ENCODE data around the gene SPATA13.
"Not testable (repeated sequence)": the region's sequence is repeated elsewhere in the genome, so short reads cannot be mapped to it uniquely, and the experiment has no call there.

The SPATA13 gene

DNA sequence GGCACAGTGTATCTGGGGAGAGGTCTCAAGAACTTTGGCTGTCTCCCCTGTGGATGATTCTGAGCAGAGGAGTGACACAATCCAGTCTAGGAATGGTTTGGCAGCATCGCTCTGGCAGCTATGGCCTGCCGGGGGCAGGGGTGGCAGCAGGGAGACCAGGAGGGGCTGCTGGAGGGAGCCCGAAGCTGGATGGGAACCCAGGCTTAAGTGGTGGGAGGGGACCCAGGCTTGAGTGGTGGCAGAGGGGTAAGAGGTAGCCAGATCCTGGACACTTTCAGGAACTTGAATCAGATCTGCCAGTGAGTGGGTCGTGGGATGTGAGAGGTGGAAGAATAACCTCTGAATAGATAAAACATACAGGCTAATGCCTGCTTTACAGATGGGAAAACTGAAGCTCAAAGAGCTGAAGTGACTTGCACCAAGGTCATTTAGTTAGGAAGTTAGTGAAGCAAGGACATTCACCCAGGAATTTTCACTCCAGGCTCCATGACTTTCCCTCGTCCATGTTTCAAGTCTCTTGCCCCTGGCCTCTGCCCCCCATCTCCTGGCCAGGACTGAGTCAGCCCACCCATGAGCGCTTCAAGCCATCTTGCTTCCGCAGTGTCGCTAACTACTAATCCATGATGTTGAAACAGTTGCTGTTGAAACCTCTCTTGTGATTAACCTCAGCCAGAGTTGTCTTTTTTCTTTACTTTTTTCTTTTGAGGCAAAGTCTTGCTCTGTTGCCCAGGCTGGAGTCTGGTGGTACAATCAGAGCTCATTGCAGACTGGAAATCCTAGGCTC, 119.0 kb downstream of the SPATA13 start:
- DNase-seq (ENCODE audit: low read depth) = no peak

- DNase-seq (ENCODE audit: low read depth) = no peak
These were observed 120.2 kb downstream of the SPATA13 start for GRCh38 chr13:24280720-24281119.

GRCh38 chr13:24281188-24282008, 120.9 kb downstream of the SPATA13 start:
- no peak for DNase-seq (ENCODE audit: low read depth)

DNA sequence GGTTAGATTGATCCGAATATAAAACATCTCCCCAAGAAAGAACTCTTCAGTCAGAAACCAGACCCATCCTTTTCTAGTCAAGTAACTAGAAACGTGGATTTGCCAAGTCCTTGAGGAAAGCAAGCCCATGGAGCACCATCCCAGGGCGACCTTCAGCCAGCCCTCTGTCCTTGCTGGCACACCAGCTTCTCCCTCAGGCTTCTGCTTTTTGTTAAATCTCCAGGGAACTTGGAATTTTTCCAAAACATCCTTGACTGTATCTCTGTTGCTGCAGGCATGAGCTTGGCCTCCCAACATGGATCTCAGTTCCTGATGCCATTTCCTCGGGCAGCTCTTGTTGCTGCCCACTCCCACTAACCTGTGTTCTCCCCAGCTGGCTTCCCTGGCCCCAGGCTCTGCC, 121.7 kb downstream of the SPATA13 start:
- DNase-seq (ENCODE audit: low read depth) = no peak

DNA sequence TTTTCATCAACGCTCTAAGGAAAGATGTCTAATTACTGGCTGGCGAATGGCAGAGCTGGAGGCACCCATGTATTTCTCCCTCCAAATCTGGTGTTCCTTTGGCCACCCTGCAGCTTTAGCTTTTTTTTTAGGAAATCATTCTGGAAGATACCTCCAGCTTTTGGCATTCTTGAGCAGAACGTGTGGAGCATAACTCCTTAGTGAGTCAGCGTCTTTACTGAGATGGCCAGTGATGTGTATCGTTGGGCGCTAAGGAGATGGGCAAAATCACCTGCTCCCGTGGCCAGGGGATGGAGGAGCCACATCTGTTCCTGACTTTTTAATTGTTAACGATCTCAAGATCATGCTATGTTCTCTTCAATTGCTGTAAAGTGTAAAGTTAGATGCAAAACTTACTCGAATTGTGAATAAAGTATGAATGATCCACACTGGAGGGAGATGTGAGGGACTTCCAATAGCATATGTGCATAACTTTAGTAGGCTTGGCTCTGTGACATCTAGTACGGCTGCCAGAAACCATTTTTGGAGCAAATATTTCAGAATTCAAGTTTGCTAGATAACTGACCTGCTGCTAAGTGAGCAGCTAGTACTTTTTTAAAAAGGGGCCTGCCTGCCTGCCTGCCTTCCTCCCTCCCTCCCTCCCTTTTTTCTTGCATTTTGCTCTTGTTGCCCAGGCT, 124.5 kb downstream of the SPATA13 start:
- no peak for DNase-seq (ENCODE audit: low read depth)

GRCh38 chr13:24286624-24287023, 126.1 kb downstream of the SPATA13 start:
- no peak for DNase-seq (ENCODE audit: low read depth)

GRCh38 chr13:24287748-24288287, 127.3 kb downstream of the SPATA13 start:
- DNase-seq (ENCODE audit: low read depth) = no peak

DNA sequence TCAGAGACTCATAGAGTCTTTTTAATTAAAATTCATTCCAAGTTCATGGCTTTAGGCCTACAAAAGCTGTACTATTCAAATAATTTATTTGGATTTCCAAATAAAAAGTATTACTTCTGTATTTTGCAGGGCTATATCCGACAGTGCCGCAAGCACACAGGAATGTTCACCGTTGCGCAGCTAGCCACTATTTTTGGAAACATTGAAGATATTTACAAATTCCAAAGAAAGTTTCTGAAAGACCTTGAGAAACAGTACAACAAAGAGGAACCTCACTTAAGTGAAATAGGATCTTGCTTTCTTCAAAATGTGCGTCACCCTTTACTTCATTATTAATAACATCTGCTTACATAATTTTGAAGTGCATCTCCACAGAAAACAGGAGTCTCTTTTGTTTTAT, 128.3 kb downstream of the SPATA13 start:
- no peak for DNase-seq (ENCODE audit: low read depth)

DNA sequence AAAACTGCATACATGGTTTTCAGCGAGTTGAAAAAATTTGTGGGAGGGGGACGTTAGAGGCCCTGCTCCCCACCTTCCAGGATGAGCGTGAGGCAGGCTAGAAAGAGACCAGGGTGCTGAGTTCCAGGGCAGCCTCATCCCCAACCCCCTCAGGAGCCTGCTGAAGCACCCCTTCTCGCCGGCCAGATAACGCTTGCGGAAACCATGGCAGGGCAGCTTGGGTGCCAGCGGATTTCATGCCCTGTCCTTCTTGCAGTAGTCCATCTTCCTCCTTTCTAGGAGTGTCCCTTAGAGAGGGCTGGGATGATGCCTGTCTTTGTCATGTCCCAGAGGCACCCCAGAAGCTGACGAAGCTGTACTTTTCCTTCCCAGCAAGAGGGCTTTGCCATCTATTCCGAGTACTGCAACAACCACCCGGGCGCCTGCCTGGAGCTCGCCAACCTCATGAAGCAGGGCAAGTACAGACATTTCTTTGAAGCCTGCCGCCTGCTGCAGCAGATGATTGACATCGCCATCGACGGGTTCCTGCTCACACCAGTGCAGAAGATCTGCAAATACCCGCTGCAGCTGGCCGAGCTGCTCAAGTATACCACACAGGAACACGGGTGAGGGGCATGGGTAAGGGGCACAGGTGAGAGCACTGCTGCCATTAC, 129.9 kb downstream of the SPATA13 start:
- DNase-seq (ENCODE audit: low read depth) = no peak

DNA sequence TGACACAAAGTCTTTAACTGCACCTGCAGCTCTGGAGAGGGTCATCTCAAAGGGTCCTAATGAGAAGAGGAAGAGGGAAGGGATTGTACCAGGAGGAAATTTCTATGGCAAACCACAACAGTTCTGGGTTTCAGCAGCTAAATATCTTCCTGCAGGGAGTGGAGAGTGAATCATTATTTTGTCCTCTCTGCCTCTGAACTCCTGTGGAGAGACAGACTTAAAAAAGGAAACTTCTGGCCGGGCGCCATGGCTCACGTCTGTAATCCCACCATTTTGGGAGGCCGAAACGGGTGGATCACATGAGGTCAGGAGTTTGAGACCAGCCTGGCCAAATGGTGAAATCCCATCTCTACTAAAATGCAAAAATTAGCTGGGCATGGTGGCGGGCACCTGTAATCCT, 132.0 kb downstream of the SPATA13 start:
- no peak for DNase-seq (ENCODE audit: low read depth)

- no peak for DNase-seq (ENCODE audit: low read depth)
These were observed 133.2 kb downstream of the SPATA13 start for GRCh38 chr13:24293746-24294145.

DNA sequence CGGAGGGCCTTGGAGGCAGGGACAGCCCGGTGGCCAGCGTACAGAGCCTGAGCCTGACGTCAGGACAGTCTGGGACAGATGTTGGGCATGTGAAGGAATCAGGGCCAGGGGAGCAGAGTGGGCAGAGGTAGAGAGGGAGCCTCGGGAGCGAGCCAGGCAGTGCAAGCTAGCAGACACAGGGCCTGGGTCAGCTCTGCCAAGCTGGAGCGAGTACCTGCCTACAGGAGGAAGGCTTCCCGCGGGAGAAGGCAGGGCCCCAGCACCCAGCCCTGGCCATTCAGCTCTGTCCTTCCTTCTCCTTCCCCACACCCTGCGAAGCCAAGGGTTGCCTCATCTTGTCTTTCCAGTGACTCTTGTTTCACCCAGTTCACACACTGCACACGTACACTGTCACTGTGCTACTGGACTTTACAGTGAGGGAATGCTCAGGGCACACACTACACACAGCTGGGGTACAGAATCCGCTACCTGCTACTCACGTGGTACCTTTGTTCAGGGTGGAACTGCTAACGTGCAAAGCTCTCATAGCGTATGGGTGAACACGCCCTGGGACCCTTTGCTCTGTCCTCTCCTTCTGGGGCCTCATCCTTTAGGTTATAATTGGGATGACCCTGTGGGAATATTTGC, 139.1 kb downstream of the SPATA13 start:
- no peak for DNase-seq (ENCODE audit: low read depth)

DNA sequence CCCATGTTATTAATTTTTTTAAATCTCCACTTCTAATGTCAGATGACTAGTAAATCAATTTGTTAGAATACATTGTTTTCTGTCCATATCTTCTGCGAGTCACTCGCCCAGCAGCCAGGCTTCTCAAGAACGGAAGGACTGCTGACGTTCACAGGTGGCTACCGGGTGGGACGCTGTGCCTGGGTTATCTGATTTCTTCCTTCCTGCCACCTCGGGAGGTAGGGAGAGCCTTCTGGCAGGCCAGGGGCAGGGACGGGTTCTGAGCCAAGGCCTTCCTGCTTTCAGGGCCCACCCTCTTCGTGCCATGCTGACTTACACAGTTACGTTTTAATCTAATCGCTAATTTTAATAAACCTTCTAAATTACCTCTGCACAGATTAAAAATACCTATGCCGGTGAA, 140.9 kb downstream of the SPATA13 start:
- no peak for DNase-seq (ENCODE audit: low read depth)

DNA sequence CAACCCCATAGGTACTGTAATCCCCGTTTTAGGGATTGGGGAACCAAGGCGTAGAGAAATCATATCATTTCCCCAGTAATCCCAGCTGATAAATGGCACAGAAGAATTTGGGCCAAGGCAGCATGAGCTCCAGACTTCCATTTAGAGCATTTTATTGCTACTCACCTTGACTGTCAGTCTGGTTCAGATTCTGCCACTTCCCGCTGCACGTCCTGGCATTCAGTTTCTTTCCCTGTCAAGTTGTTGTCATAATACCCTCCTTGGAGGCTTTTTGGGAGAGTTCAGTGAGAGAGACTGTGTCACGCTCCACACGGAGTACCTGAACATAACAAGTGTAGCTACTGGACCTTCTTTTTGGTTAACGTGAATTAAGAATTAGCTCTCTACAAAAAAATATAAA, 141.4 kb downstream of the SPATA13 start:
- no peak for DNase-seq (ENCODE audit: low read depth)

GRCh38 chr13:24304620-24305019, 144.1 kb downstream of the SPATA13 start:
- DNase-seq (ENCODE audit: low read depth) = no peak

- no peak for DNase-seq (ENCODE audit: low read depth)
These were observed 146.1 kb downstream of the SPATA13 start for GRCh38 chr13:24306632-24307031.

DNA sequence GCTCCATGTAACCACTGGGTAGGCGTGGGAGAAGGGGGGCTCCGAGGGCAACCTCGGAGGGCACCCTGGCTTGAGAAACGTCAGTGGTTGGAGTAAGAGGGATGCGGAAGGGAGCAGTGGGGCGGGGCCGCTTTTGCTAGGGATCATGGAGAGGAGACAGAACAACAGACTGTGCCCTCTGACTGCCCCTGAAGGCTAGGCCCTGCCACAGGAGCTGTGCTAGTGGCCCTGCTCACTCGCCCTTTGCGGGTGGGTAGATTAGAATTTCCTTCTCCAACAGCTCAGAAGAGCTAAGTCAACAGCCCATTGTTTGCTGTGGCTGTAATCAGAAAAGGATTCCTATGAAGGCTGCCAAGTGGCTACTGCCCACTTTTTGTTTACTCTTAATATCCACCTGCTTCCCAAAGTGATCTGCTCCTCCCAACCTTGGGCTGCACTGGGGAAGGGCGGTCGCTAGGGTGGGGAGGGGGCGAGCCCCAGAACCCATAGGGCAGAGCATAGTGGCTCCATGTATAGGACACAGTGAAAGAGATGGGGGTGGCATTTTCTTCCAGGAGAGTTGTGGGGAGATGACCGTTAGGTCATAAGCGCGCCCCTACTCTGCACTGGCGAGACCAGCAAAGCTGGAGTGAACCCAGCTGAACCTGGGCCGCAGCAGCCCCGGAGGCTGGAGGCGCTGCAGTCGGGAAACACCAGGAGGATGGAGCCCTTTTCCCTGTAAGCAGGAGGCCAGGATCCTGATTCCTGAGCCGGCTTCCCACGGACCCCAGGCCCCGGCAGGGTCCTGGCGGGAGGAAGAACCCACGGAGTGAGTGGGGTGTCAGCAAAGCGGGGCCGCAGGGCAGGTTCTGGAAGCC, 146.9 kb downstream of the SPATA13 start:
- no peak for DNase-seq (ENCODE audit: low read depth)

DNA sequence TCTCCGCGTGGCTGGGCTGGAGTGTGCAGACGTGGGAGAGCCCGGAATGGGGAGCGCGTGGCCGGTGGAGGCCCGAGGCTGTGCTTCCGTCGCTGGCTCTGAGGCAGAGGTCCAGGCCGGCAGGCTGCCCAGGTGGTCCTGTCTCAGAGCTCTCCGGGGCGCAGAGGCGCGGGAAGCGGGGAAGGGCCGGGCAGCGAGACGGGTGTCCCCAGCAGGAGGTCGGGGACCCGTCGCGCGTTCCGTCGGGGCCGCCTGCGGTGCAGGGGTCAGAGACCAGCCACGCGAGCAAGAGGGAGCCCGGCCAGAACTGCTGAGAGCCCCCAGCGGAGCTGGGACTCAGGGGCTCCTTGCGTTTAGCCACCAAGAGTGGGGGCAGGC, 147.5 kb downstream of the SPATA13 start:
- DNase-seq (ENCODE audit: low read depth) = no peak

DNA sequence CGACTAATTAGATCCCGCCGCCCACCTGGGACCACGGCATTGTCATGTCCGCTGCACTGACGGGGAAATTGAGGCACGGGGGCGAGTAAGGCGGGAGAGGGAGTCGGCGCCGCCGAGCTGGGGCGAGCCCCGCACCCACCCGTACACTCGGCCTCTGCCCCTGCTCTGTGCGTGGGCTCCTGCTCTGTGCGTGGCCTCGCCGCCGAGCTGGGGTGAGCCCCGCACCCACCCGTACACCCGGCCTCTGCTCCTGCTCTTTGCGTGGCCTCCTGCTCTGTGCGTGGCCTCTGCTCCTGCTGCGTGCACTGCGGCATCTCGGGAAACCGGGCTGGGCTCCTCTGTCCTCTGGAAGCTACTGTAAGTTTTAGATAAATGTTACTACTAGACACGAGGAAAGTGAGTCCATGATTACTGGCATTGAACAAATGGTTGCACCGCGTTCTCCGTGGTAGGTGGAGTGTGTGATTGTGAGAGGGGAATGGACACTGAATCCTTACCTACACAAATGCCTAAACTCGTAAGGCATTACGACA, 148.0 kb downstream of the SPATA13 start:
- no peak for DNase-seq (ENCODE audit: low read depth)

DNA sequence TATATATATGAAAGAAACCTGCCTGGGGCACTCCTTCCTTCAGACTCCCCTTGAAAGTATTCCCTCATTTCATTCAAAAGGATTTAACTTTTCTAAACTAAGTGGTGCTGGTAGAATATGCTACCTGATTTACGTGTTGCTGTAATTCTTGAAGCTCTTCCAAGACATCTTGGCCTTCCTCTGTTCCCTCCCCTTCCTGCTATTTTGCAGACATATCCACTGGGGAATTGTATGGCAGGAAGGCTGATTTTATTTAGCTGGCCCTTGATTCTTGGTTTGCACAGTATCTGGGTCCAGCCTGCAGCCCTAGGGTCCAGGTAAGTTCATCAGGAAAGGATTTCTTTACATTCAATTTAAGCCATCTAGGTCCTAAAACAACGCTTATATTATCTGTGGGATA, 148.8 kb downstream of the SPATA13 start, which contains the start of gene C1QTNF9:
Gene C1QTNF9 (plus strand): TSS at position 281 of the 400 bp plus-strand sequence. CDS start 6,424 bp downstream, outside the sequence.
- not testable (repeated sequence) for DNase-seq (ENCODE audit: low read depth)
